Measurements from ENCODE around the gene ZNF668. TPM values are rescaled to one million over a fixed set of nuclear protein-coding genes. Genes with fewer than 3 reads are reported as not detected.
"Not testable (repeated sequence)": the region's sequence is repeated elsewhere in the genome, so short reads cannot be mapped to it uniquely, and the experiment has no call there.

The ZNF668 gene
- polyA plus RNA-seq, 2 of the 4 experiments (the other 2 are of a cell fraction), result 4.7 to 10.7 TPM

DNA sequence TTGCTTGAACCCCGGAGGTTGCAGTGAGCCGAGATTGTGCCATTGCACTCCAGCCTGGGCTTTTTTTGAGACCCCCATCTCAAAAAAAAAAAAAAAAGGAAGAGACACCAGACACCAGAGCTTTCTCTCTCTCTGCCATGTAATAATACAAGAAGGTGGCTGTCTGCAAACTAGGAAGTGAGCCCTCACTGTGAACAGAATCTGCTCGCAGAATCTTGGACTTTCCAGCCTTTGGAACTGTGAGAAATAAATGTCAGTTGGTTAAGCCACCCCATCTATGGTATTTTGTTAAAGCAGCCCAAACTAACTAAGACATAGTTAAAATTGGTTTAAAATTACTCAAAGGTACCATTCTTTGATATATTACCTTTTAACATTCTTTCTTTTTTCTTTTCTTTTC lies 53.5 kb downstream of the ZNF668 start:
- DNase-seq (ENCODE audit: low read depth in 1 of 2, low spot score in 1 of 2) (no peak), FAIRE-seq (no peak), ATAC-seq (no peak)
- Histone ChIP-seq H3K9me3 (no peaks in the 10 kb centered on the region), H3K4me3 (no peak overlapping the region), H3K4me1 (peaks cover 8% of the 10 kb centered on the region; the same call in 2 of the 3 replicates), H3K27ac (no peak overlapping the region), H3K4me2 (no peak overlapping the region)
- TF ChIP-seq JUN (IDR thresholded peaks at IDR 0.05) (no peak), RNF2 (IDR thresholded peaks at IDR 0.05; ENCODE audit: borderline replicate concordance, low read depth) (no peak), JUNB (IDR thresholded peaks at IDR 0.05) (no peak), MYC (IDR thresholded peaks at IDR 0.05; ENCODE audit: borderline replicate concordance, low read length) (no peak), RCOR1 (IDR thresholded peaks at IDR 0.05; ENCODE audit: low read depth, low read length) (no peak), MAFK (IDR thresholded peaks at IDR 0.05; ENCODE audit: partially characterized antibody) (no peak)
- TF ChIP-seq, protein P1, sequence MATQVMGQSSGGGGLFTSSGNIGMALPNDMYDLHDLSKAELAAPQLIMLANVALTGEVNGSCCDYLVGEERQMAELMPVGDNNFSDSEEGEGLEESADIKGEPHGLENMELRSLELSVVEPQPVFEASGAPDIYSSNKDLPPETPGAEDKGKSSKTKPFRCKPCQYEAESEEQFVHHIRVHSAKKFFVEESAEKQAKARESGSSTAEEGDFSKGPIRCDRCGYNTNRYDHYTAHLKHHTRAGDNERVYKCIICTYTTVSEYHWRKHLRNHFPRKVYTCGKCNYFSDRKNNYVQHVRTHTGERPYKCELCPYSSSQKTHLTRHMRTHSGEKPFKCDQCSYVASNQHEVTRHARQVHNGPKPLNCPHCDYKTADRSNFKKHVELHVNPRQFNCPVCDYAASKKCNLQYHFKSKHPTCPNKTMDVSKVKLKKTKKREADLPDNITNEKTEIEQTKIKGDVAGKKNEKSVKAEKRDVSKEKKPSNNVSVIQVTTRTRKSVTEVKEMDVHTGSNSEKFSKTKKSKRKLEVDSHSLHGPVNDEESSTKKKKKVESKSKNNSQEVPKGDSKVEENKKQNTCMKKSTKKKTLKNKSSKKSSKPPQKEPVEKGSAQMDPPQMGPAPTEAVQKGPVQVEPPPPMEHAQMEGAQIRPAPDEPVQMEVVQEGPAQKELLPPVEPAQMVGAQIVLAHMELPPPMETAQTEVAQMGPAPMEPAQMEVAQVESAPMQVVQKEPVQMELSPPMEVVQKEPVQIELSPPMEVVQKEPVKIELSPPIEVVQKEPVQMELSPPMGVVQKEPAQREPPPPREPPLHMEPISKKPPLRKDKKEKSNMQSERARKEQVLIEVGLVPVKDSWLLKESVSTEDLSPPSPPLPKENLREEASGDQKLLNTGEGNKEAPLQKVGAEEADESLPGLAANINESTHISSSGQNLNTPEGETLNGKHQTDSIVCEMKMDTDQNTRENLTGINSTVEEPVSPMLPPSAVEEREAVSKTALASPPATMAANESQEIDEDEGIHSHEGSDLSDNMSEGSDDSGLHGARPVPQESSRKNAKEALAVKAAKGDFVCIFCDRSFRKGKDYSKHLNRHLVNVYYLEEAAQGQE (IDR thresholded peaks at IDR 0.05), result no peak
- POLR2A ChIA-PET, result no interaction called here
- WGBS (ENCODE audit: missing lambda C conversion rate), result 83% methylated on average over 3 of the region's 3 CpGs
- CTCF ChIA-PET, result interaction anchor here (1.0 to 2.0 kb wide), 5 partner anchors 11 to 121 kb away, joined by 3 to 10 read pairs (median 3); partner anchors contain the start of gene HSD3B7

DNA sequence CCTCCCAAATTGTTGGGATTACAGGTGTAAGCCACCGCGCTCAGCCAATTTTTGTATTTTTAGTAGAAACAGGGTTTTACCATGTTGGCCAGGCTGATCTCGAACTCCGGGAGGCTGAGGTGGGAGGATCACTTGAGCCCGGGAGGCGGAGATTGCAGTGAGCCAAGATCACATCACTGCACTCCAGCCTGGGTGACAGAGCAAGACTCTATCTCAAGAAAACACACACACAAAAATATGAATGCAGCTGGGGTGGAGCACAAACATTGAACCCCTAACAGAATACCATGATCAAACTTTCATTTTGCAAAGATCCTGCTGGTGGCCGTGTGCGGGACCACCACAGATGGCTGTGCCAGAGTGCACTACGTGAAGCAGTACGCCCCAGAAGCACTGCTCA lies 56.3 kb downstream of the ZNF668 start:
- H3K4me2 ChIP-seq; DNase-seq (ENCODE audit: low read depth in 1 of 2, low spot score in 1 of 2); ATAC-seq; H3K4me3 ChIP-seq; POLR2A ChIA-PET; H3K27ac ChIP-seq; FAIRE-seq; H3K9me3 ChIP-seq; H3K4me1 ChIP-seq: not testable (repeated sequence)
- CTCF ChIA-PET, result interaction anchor here (0.6 kb wide), 1 partner anchor 223 kb away, joined by 3 read pairs; no protein-coding TSS in a partner anchor
- WGBS (ENCODE audit: missing lambda C conversion rate), result 88% methylated on average over 10 of the region's 10 CpGs

DNA sequence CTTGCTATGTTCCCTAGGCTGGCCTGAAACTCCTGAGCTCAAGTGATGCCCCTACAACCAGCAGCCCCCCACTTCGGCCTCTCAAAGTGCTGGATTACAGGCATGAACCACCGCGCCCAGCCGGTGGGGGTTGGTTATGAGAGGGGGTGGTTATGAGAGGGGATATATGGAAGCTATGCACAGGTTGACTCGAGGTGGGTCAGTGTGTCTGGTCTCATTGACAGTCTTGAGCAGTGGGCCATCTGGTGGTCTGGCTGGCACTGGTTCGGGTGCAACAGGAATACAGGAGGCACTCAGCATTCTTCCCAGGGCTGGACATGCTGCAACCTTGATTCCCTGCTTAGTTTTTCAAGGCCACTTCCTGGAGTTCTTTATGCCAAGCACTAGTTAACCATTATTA lies 58.0 kb downstream of the ZNF668 start:
- peaks cover 8% of the 10 kb centered on the region; the same call in 2 of the 3 replicates for H3K4me1 ChIP-seq
- DNase-seq (ENCODE audit: low read depth in 1 of 2, low spot score in 1 of 2) (peak in 1 of 2 experiments; percentile 50), FAIRE-seq (no peak), ATAC-seq (peak; percentile 30 to 76; a peak in 4 of 6 replicates)
- H3K27ac ChIP-seq, result 0 out of 6 replicates have a peak overlapping the region, but pooled peaks of 1 of the 2 experiments have one; percentile 9
- no peaks in the 10 kb centered on the region for H3K9me3 ChIP-seq
- TF ChIP-seq RARB (CRISPR knock-in tag; IDR thresholded peaks at IDR 0.05) (no peak), RAD21 (conservative IDR thresholded peaks at IDR 0.05 in 1 of 2, IDR thresholded peaks at IDR 0.05 in 1 of 2) (peak in 1 of 2 experiments; percentile 39; a peak in 2 of 5 replicates), ZC3H11A (IDR thresholded peaks at IDR 0.05) (no peak)
- TF ChIP-seq, protein P2, sequence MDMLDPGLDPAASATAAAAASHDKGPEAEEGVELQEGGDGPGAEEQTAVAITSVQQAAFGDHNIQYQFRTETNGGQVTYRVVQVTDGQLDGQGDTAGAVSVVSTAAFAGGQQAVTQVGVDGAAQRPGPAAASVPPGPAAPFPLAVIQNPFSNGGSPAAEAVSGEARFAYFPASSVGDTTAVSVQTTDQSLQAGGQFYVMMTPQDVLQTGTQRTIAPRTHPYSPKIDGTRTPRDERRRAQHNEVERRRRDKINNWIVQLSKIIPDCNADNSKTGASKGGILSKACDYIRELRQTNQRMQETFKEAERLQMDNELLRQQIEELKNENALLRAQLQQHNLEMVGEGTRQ (IDR thresholded peaks at IDR 0.05), result no peak
- TF ChIP-seq, protein P3, sequence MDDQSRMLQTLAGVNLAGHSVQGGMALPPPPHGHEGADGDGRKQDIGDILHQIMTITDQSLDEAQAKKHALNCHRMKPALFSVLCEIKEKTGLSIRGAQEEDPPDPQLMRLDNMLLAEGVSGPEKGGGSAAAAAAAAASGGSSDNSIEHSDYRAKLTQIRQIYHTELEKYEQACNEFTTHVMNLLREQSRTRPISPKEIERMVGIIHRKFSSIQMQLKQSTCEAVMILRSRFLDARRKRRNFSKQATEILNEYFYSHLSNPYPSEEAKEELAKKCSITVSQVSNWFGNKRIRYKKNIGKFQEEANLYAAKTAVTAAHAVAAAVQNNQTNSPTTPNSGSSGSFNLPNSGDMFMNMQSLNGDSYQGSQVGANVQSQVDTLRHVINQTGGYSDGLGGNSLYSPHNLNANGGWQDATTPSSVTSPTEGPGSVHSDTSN (IDR thresholded peaks at IDR 0.05), result no peak
- TF ChIP-seq, protein P4, sequence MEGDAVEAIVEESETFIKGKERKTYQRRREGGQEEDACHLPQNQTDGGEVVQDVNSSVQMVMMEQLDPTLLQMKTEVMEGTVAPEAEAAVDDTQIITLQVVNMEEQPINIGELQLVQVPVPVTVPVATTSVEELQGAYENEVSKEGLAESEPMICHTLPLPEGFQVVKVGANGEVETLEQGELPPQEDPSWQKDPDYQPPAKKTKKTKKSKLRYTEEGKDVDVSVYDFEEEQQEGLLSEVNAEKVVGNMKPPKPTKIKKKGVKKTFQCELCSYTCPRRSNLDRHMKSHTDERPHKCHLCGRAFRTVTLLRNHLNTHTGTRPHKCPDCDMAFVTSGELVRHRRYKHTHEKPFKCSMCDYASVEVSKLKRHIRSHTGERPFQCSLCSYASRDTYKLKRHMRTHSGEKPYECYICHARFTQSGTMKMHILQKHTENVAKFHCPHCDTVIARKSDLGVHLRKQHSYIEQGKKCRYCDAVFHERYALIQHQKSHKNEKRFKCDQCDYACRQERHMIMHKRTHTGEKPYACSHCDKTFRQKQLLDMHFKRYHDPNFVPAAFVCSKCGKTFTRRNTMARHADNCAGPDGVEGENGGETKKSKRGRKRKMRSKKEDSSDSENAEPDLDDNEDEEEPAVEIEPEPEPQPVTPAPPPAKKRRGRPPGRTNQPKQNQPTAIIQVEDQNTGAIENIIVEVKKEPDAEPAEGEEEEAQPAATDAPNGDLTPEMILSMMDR (IDR thresholded peaks at IDR 0.05), result peak; percentile 17; the same call in 2 of the 3 replicates
- H3K4me2 ChIP-seq, result peak overlapping the region; percentile 37; the same call in 1 of the 3 replicates
- 68% methylated on average over 6 of the region's 6 CpGs for WGBS (ENCODE audit: missing lambda C conversion rate)
- ChIA-PET CTCF (interaction anchor here (0.7 to 3.0 kb wide), 7 partner anchors 9 to 781 kb away, joined by 3 to 28 read pairs (median 5); partner anchors contain the start of genes HSD3B7 and SETD1A), POLR2A (no interaction called here)
- no peak overlapping the region for H3K4me3 ChIP-seq

DNA sequence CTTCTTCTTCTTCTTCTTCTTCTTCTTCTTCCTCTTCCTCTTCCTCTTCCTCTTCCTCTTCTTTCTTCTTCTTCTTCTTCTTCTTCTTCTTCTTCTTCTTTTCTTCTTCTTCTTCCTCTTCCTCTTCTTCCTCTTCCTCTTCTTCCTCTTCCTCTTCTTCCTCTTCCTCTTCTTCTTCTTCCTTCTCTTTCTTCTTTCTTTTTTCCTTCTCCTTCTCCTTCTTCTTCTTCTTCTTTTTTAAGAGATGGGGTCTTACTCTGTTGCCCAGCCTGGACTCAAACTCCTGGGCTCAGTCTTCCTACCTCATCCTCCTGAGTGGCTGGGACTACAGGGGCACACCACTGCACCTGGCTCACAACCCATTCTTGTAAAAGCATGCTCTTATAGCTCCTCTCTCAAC lies 60.7 kb downstream of the ZNF668 start:
- H3K27ac ChIP-seq; H3K9me3 ChIP-seq; H3K4me2 ChIP-seq; FAIRE-seq; ATAC-seq; DNase-seq (ENCODE audit: low read depth in 1 of 2, low spot score in 1 of 2); POLR2A ChIA-PET; H3K4me1 ChIP-seq; H3K4me3 ChIP-seq: not testable (repeated sequence)
- CTCF ChIA-PET, result interaction anchor here (0.9 to 2.6 kb wide), 2 partner anchors 28 to 29 kb away, joined by 4 to 14 read pairs; partner anchors contain the start of gene HSD3B7

DNA sequence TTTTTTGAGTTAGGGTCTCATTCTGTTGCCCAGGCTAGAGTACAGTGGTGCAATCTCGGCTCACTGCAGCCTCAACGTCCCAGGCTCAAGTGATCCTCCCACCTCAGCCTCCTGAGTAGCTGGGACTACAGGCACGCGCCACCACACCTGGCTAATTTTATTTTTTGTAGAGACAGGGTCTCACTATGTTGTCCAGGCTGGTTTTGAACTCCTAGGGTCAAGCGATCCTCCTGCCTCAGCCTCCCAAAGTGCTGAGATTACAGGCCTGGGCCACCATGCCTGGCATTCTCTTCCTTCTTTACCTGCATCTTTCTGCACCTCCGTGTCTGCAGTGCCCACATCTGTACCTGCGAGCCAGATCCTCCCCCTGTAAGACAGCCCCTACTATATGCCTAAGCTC lies 62.2 kb downstream of the ZNF668 start:
- DNase-seq (ENCODE audit: low read depth in 1 of 2, low spot score in 1 of 2); H3K27ac ChIP-seq; FAIRE-seq; H3K4me2 ChIP-seq; H3K4me3 ChIP-seq; H3K9me3 ChIP-seq; ATAC-seq: not testable (repeated sequence)
- peaks cover 12% of the 10 kb centered on the region for H3K4me1 ChIP-seq
- CTCF ChIA-PET, result interaction anchor here (0.6 to 2.6 kb wide), 3 partner anchors 25 to 130 kb away, joined by 3 to 14 read pairs (median 3); partner anchors contain the start of gene HSD3B7
- 53% methylated on average over 7 of the region's 7 CpGs for WGBS (ENCODE audit: missing lambda C conversion rate)
- POLR2A ChIA-PET, result interaction anchor here (0.7 to 0.9 kb wide), 2 partner anchors 15 to 130 kb away, joined by 3 to 7 read pairs; no protein-coding TSS in a partner anchor
